Activated T-helper 9 cell treated with anti-CD3 and anti-CD28 coated beads, Interleukin-2, amount 50 U/mL, for 16 hours (primary cell): ENCODE measurements around the gene SIN3B.
"Not testable (repeated sequence)": the region's sequence is repeated elsewhere in the genome, so short reads cannot be mapped to it uniquely, and the experiment has no call there.

Experiments used
- DNase-seq: peaks from one replicate; pipeline ENCODE4 v3.0.0-alpha.2; 2020; ENCODE audit warnings: low read depth

Gene SIN3B

GRCh38 chr19:16829010-16829821 lies at the start of gene SIN3B:
Gene SIN3B (plus strand): TSS chr19:16829398. CDS start chr19:16829421, 23 bp downstream.
- peak; percentile 84 for DNase-seq

- no peak for DNase-seq
These were observed 49.5 kb upstream of the SIN3B start for GRCh38 chr19:16779539-16780163.

- DNase-seq, result no peak
These were observed 46.5 kb upstream of the SIN3B start for GRCh38 chr19:16782719-16783118.

- DNase-seq, result no peak
These were observed 40.7 kb upstream of the SIN3B start for GRCh38 chr19:16788479-16788878.

- DNase-seq, result no peak
These were observed 40.0 kb upstream of the SIN3B start for GRCh38 chr19:16789238-16789637.

GRCh38 chr19:16790051-16790450 lies 39.1 kb upstream of the SIN3B start:
- DNase-seq, result no peak

- no peak for DNase-seq
These were observed 37.3 kb upstream of the SIN3B start for GRCh38 chr19:16791942-16792341.

- DNase-seq, result no peak
These were observed 34.4 kb upstream of the SIN3B start for GRCh38 chr19:16794456-16795441.

GRCh38 chr19:16795731-16796130 lies 33.5 kb upstream of the SIN3B start:
- DNase-seq, result no peak

GRCh38 chr19:16797876-16798275 lies 31.3 kb upstream of the SIN3B start:
- DNase-seq, result no peak

GRCh38 chr19:16798326-16798725 lies 30.9 kb upstream of the SIN3B start:
- not testable (repeated sequence) for DNase-seq

GRCh38 chr19:16799740-16800139 lies 29.5 kb upstream of the SIN3B start:
- DNase-seq, result no peak

- no peak for DNase-seq
These were observed 27.6 kb upstream of the SIN3B start for GRCh38 chr19:16801600-16802013.

GRCh38 chr19:16804176-16804575 lies 25.0 kb upstream of the SIN3B start:
- DNase-seq, result no peak

- DNase-seq, result no peak
These were observed 21.5 kb upstream of the SIN3B start for GRCh38 chr19:16807549-16808284.

- no peak for DNase-seq
These were observed 14.6 kb upstream of the SIN3B start for GRCh38 chr19:16814526-16815100.

- DNase-seq, result no peak
These were observed 9.1 kb upstream of the SIN3B start for GRCh38 chr19:16820056-16820455.

- no peak for DNase-seq
These were observed 8.1 kb upstream of the SIN3B start for GRCh38 chr19:16821081-16821480.

GRCh38 chr19:16822648-16823047 lies 6.5 kb upstream of the SIN3B start:
- DNase-seq, result no peak

GRCh38 chr19:16824658-16825311 lies 4.4 kb upstream of the SIN3B start:
- no peak for DNase-seq
